Measurements from ENCODE around the gene KLHDC8A. TPM values are rescaled to one million over a fixed set of nuclear protein-coding genes. Genes with fewer than 3 reads are reported as not detected.
"Not testable (repeated sequence)": the region's sequence is repeated elsewhere in the genome, so short reads cannot be mapped to it uniquely, and the experiment has no call there.

Gene KLHDC8A
- total RNA-seq, 1 donor from 2014 or later = not detected

GRCh38 chr1:205371871-205372660 is 15.3 kb upstream of the KLHDC8A start:
- intact Hi-C loops (cut with micrococcal nuclease) = no loop called here

- intact Hi-C loops (cut with micrococcal nuclease) = no loop called here
These were observed 14.1 kb upstream of the KLHDC8A start for GRCh38 chr1:205370780-205371179.

- intact Hi-C loops (cut with micrococcal nuclease) = no loop called here
These were observed 13.0 kb upstream of the KLHDC8A start for GRCh38 chr1:205369701-205370123.

GRCh38 chr1:205368478-205368877 is 11.8 kb upstream of the KLHDC8A start:
- intact Hi-C loops (cut with micrococcal nuclease) = no loop called here

- intact Hi-C loops (cut with micrococcal nuclease) = no loop called here
These were observed 9.3 kb upstream of the KLHDC8A start for GRCh38 chr1:205365945-205366463.

GRCh38 chr1:205365086-205365485 is 8.4 kb upstream of the KLHDC8A start:
- intact Hi-C loops (cut with micrococcal nuclease) = not testable (repeated sequence)

GRCh38 chr1:205360891-205361290 is 4.2 kb upstream of the KLHDC8A start:
- intact Hi-C loops (cut with micrococcal nuclease) = no loop called here

- intact Hi-C loops (cut with micrococcal nuclease) = no loop called here
These were observed 3.2 kb upstream of the KLHDC8A start for GRCh38 chr1:205359771-205360565.

GRCh38 chr1:205358579-205358978 is 1.9 kb upstream of the KLHDC8A start:
- intact Hi-C loops (cut with micrococcal nuclease) = no loop called here

- intact Hi-C loops (cut with micrococcal nuclease) = no loop called here
These were observed 845 bp upstream of the KLHDC8A start for GRCh38 chr1:205357567-205357966.

GRCh38 chr1:205355075-205355453 is 1.7 kb downstream of the KLHDC8A start:
- intact Hi-C loops (cut with micrococcal nuclease) = no loop called here

GRCh38 chr1:205354259-205355074 is 2.3 kb downstream of the KLHDC8A start:
- intact Hi-C loops (cut with micrococcal nuclease) = loop anchor here (1.0 kb wide), 1 partner anchor 131 kb away; no protein-coding TSS in a partner anchor

GRCh38 chr1:205353612-205354011 is 3.1 kb downstream of the KLHDC8A start:
- intact Hi-C loops (cut with micrococcal nuclease) = loop anchor here (1.0 kb wide), 1 partner anchor 132 kb away; no protein-coding TSS in a partner anchor

- intact Hi-C loops (cut with micrococcal nuclease) = no loop called here
These were observed 3.5 kb downstream of the KLHDC8A start for GRCh38 chr1:205353191-205353590.

GRCh38 chr1:205351984-205352713 is 4.6 kb downstream of the KLHDC8A start:
- intact Hi-C loops (cut with micrococcal nuclease) = no loop called here

GRCh38 chr1:205350691-205351141 is 6.0 kb downstream of the KLHDC8A start:
- intact Hi-C loops (cut with micrococcal nuclease) = no loop called here

- intact Hi-C loops (cut with micrococcal nuclease) = no loop called here
These were observed 6.6 kb downstream of the KLHDC8A start for GRCh38 chr1:205350124-205350523.

GRCh38 chr1:205348554-205349487 is 7.9 kb downstream of the KLHDC8A start:
- intact Hi-C loops (cut with micrococcal nuclease) = no loop called here

GRCh38 chr1:205346956-205347574 is 9.7 kb downstream of the KLHDC8A start:
- intact Hi-C loops (cut with micrococcal nuclease) = no loop called here

Data from T-helper 2 cell treated with Interferon-gamma antibody and Interleukin-4, amounts not matched to agents 100 ng/mL and 5 ng/mL, for 36 hours (primary cell).